HG03469 (cell line): ENCODE measurements around the gene KAZN.

Source experiments
- ATAC-seq: cut with Tn5 transposase; IDR thresholded peaks from one replicate; pipeline ENCODE4 v1.9.1; 2021; ENCODE audit warnings: mild to moderate bottlenecking, moderate library complexity, moderate number of reproducible peaks; ENCODE audit not compliant: unreplicated experiment

The KAZN gene

GRCh38 chr1:15064217-15064929, 465.9 kb downstream of the KAZN start:
- no peak for ATAC-seq

- ATAC-seq, result no peak
Observed at GRCh38 chr1:15065291-15065690, 466.8 kb downstream of the KAZN start.

- no peak for ATAC-seq
Observed at GRCh38 chr1:15065736-15066135, 467.3 kb downstream of the KAZN start.

GRCh38 chr1:15066191-15066590, 467.7 kb downstream of the KAZN start:
- no peak for ATAC-seq

- no peak for ATAC-seq
Observed at GRCh38 chr1:15067148-15067547, 468.7 kb downstream of the KAZN start.

GRCh38 chr1:15068152-15068551, 469.7 kb downstream of the KAZN start:
- ATAC-seq, result no peak

- ATAC-seq, result no peak
Observed at GRCh38 chr1:15068997-15069396, 470.5 kb downstream of the KAZN start.

- no peak for ATAC-seq
Observed at GRCh38 chr1:15070145-15070748, 471.8 kb downstream of the KAZN start.

GRCh38 chr1:15071936-15072335, 473.5 kb downstream of the KAZN start:
- no peak for ATAC-seq

GRCh38 chr1:15073799-15074308, 475.4 kb downstream of the KAZN start:
- no peak for ATAC-seq

- no peak for ATAC-seq
Observed at GRCh38 chr1:15075175-15075574, 476.7 kb downstream of the KAZN start.

- no peak for ATAC-seq
Observed at GRCh38 chr1:15075817-15076216, 477.3 kb downstream of the KAZN start.

- no peak for ATAC-seq
Observed at GRCh38 chr1:15076807-15077206, 478.3 kb downstream of the KAZN start.

GRCh38 chr1:15077384-15077783, 478.9 kb downstream of the KAZN start:
- ATAC-seq, result no peak

GRCh38 chr1:15080328-15081007, 482.0 kb downstream of the KAZN start:
- ATAC-seq, result no peak

GRCh38 chr1:15081102-15081501, 482.6 kb downstream of the KAZN start:
- ATAC-seq, result no peak

GRCh38 chr1:15083578-15083977, 485.1 kb downstream of the KAZN start:
- ATAC-seq, result no peak

- ATAC-seq, result no peak
Observed at GRCh38 chr1:15088281-15088971, 489.9 kb downstream of the KAZN start.

- ATAC-seq, result no peak
Observed at GRCh38 chr1:15089258-15089992, 490.9 kb downstream of the KAZN start.

GRCh38 chr1:15090373-15090772, 491.9 kb downstream of the KAZN start:
- ATAC-seq, result no peak

GRCh38 chr1:15094056-15094455, 495.6 kb downstream of the KAZN start:
- no peak for ATAC-seq
